GM12878 (cell line): ENCODE measurements around the gene DZIP1L.

ENCODE experiments used
- GABPA ChIP-seq: IDR thresholded peaks from 2 replicates; pipeline ENCODE4 v1.6.1; 2014; ENCODE audit warnings: antibody characterized with exemption, low read depth, mild to moderate bottlenecking, inconsistent platforms
- GATAD2B ChIP-seq: fragments of 450-650 bp; conservative IDR thresholded peaks from 2 replicates; pipeline ENCODE4 v1.6.1; 2017; ENCODE audit warnings: low read depth, mild to moderate bottlenecking, moderate library complexity
- NR2C2 ChIP-seq: IDR thresholded peaks from 2 replicates; pipeline ENCODE4 v1.6.1; 2011; ENCODE audit warnings: borderline replicate concordance, low read depth; ENCODE audit not compliant: control insufficient read depth, insufficient read length
- SP1 ChIP-seq: IDR thresholded peaks from one replicate; pipeline ENCODE4 v1.6.1; 2011; ENCODE audit warnings: low read depth, low read length
- ZNF274 ChIP-seq: IDR thresholded peaks from one replicate; pipeline ENCODE4 v1.8.0; 2011; ENCODE audit not compliant: insufficient read length, insufficient read depth
- TF ChIP-seq, protein P1 (sequence below): fragments of 450-650 bp; conservative IDR thresholded peaks from 2 replicates; pipeline ENCODE4 v1.6.1; 2017; ENCODE audit warnings: mild to moderate bottlenecking, moderate library complexity
- TF ChIP-seq, protein P2 (sequence below): IDR thresholded peaks from 2 replicates; pipeline ENCODE4 v1.6.1; 2012; ENCODE audit warnings: low read depth, low read length, improper control_type of control experiment
- TF ChIP-seq, protein P3 (sequence below), 3 experiments: IDR thresholded peaks in 2 of 3; conservative IDR thresholded peaks in 1 of 3; 2 replicates each; pipeline ENCODE4 v1.5.1; 2011; ENCODE audit warnings: low read depth in 3 of 3, low read length in 3 of 3, mild to moderate bottlenecking in 3 of 3, control low read depth in 2 of 3, moderate library complexity in 2 of 3, inconsistent platforms in 1 of 3, mixed read lengths in 1 of 3; ENCODE audit not compliant: control insufficient read depth in 2 of 3, insufficient read depth in 1 of 3; ENCODE audit errors: extremely low read depth in 1 of 3

DNA sequence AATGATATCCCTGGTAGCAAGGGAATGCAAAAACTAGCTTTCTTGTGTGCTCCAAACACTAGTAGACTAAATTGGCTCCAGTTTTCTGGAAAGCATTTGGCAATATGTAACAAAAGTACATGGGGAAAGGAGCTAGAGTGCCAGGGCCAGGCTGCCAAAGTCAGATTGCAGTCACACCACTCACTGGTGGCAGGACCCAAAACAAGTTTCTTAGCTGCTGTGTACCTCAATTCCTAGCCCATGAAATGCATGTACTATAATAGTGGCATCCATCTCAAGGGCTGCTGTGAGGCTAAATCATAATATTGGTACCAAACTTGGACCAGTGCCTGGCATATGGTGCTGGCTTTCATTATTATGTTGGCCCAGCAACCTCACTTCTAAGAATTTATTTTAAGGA, 56.1 kb downstream of the DZIP1L start:
- TF ChIP-seq, protein P1, sequence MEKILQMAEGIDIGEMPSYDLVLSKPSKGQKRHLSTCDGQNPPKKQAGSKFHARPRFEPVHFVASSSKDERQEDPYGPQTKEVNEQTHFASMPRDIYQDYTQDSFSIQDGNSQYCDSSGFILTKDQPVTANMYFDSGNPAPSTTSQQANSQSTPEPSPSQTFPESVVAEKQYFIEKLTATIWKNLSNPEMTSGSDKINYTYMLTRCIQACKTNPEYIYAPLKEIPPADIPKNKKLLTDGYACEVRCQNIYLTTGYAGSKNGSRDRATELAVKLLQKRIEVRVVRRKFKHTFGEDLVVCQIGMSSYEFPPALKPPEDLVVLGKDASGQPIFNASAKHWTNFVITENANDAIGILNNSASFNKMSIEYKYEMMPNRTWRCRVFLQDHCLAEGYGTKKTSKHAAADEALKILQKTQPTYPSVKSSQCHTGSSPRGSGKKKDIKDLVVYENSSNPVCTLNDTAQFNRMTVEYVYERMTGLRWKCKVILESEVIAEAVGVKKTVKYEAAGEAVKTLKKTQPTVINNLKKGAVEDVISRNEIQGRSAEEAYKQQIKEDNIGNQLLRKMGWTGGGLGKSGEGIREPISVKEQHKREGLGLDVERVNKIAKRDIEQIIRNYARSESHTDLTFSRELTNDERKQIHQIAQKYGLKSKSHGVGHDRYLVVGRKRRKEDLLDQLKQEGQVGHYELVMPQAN = no peak
- no peak for TF ChIP-seq GATAD2B
- TF ChIP-seq, protein P2, sequence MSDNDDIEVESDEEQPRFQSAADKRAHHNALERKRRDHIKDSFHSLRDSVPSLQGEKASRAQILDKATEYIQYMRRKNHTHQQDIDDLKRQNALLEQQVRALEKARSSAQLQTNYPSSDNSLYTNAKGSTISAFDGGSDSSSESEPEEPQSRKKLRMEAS = no peak
- TF ChIP-seq, protein P3, sequence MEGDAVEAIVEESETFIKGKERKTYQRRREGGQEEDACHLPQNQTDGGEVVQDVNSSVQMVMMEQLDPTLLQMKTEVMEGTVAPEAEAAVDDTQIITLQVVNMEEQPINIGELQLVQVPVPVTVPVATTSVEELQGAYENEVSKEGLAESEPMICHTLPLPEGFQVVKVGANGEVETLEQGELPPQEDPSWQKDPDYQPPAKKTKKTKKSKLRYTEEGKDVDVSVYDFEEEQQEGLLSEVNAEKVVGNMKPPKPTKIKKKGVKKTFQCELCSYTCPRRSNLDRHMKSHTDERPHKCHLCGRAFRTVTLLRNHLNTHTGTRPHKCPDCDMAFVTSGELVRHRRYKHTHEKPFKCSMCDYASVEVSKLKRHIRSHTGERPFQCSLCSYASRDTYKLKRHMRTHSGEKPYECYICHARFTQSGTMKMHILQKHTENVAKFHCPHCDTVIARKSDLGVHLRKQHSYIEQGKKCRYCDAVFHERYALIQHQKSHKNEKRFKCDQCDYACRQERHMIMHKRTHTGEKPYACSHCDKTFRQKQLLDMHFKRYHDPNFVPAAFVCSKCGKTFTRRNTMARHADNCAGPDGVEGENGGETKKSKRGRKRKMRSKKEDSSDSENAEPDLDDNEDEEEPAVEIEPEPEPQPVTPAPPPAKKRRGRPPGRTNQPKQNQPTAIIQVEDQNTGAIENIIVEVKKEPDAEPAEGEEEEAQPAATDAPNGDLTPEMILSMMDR (IDR thresholded peaks at IDR 0.05 in 2 of 3, conservative IDR thresholded peaks at IDR 0.05 in 1 of 3; ENCODE audit: control insufficient read depth in 2 of 3, extremely low read depth in 1 of 3, insufficient read depth in 1 of 3, low read depth in 3 of 3, low read length in 3 of 3) = no peak
- TF ChIP-seq NR2C2 = no peak
- TF ChIP-seq SP1 = no peak
- no peak for TF ChIP-seq ZNF274
- no peak for TF ChIP-seq GABPA
